Brain microvascular endothelial cell (primary cell): ENCODE results near the gene SEMA5A.

Source experiments
- DNase-seq: peaks from one replicate; pipeline ENCODE4 v3.0.0-alpha.2; 2020
- H3K27ac ChIP-seq: fragments of 250-450 bp; sonication (Bioruptor Pico); 2 replicates; pipeline ENCODE4 v1.5.1; 2020; ENCODE audit warnings: mild to moderate bottlenecking, moderate library complexity
- H3K27me3 ChIP-seq: fragments of 250-450 bp; sonication (Bioruptor Pico); replicated peaks from 2 replicates; pipeline ENCODE4 v1.5.1; 2020; ENCODE audit warnings: mild to moderate bottlenecking
- H3K36me3 ChIP-seq: fragments of 250-450 bp; sonication (Bioruptor Pico); replicated peaks from 2 replicates; pipeline ENCODE4 v1.5.1; 2020; ENCODE audit warnings: mild to moderate bottlenecking
- H3K4me3 ChIP-seq: 2 replicates; pipeline ENCODE4 v1.5.1; 2011; ENCODE audit warnings: low read depth, mild to moderate bottlenecking, control low read depth, low read length, moderate library complexity
- in situ Hi-C: cut with HindIII; loops from 2 replicates; pipeline ENCODE4 v1.10.0; 2017; ENCODE audit warnings: low sequenced_read_pairs, low pct_ligation_motif_present
- TF ChIP-seq, protein P1 (sequence below): IDR thresholded peaks from 2 replicates; pipeline ENCODE4 v1.5.1; 2011; ENCODE audit warnings: low read depth, mild to moderate bottlenecking, moderate library complexity, low read length, control low read depth, inconsistent platforms; ENCODE audit errors: missing control alignments

SEMA5A gene

DNA sequence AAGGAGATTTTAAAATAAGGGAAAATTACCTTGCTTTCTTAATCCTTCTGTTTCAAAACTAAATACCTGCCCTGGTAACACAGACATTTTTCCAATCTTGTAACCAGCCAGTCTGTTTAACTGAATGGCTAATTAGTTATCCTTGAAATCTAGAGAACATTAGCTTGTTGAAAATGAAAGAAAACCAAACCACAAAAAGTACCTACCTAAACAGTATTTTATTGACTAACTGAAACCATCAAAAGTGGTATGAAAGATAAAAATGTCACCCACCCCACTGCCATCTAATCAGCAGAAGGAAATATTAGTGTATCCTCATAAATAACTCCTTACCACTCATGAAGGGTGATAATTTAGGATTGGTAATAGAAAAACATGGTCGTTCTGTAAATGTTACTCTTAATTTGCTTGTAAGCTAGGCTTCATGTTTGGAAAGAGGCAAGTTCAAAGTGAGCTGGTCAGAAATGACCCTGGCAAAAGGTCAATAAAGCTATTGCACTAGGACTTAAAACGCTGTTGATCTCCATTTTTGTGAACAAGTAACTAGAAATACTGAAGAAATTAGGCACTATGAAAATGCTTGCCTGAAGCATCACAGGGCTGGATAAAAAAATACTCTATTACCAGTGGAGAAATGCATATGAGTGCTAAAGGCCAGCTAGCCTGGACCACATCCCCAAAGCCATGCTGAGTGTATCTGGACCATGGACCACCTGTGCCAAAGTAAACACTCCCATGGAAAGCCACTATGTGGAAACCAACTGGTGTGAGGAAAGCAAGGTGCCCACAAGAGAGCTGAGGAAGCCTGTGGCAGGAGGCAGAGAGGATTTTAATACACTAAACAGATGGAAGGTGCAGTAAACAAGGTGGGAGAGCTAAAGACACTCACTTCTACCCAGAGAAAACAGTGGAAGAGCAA, 8.4 kb downstream of the SEMA5A start:
- Histone ChIP-seq H3K27ac (no peak overlapping the region), H3K27me3 (no peaks in the 10 kb centered on the region), H3K4me3 (no peak overlapping the region), H3K36me3 (no peaks in the 10 kb centered on the region)
- TF ChIP-seq, protein P1, sequence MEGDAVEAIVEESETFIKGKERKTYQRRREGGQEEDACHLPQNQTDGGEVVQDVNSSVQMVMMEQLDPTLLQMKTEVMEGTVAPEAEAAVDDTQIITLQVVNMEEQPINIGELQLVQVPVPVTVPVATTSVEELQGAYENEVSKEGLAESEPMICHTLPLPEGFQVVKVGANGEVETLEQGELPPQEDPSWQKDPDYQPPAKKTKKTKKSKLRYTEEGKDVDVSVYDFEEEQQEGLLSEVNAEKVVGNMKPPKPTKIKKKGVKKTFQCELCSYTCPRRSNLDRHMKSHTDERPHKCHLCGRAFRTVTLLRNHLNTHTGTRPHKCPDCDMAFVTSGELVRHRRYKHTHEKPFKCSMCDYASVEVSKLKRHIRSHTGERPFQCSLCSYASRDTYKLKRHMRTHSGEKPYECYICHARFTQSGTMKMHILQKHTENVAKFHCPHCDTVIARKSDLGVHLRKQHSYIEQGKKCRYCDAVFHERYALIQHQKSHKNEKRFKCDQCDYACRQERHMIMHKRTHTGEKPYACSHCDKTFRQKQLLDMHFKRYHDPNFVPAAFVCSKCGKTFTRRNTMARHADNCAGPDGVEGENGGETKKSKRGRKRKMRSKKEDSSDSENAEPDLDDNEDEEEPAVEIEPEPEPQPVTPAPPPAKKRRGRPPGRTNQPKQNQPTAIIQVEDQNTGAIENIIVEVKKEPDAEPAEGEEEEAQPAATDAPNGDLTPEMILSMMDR = no peak
- no peak for DNase-seq
- in situ Hi-C loops = no loop called here

DNA sequence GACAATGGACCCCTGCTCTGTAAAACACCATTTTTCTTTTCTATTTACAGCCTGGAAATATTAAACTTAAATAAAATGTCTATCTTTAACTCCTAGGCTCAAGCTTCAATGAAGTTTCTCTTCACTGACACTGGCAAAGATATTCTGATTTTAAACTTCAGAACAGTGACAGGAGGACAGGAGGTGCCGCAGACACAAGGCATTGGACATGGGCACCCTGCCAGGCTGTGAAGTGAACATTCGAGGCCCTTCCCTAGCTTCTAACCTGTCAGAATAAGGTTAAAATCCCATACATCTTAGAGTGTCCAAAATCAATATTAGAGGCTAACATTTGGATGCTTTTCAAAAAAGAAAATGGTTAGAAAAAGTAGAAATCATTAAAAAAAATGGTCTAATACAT, 9.2 kb downstream of the SEMA5A start:
- no peak for DNase-seq
- Histone ChIP-seq H3K36me3 (no peaks in the 10 kb centered on the region), H3K27ac (no peak overlapping the region), H3K27me3 (no peaks in the 10 kb centered on the region), H3K4me3 (no peak overlapping the region)
- TF ChIP-seq, protein P1 = no peak
- in situ Hi-C loops = no loop called here

DNA sequence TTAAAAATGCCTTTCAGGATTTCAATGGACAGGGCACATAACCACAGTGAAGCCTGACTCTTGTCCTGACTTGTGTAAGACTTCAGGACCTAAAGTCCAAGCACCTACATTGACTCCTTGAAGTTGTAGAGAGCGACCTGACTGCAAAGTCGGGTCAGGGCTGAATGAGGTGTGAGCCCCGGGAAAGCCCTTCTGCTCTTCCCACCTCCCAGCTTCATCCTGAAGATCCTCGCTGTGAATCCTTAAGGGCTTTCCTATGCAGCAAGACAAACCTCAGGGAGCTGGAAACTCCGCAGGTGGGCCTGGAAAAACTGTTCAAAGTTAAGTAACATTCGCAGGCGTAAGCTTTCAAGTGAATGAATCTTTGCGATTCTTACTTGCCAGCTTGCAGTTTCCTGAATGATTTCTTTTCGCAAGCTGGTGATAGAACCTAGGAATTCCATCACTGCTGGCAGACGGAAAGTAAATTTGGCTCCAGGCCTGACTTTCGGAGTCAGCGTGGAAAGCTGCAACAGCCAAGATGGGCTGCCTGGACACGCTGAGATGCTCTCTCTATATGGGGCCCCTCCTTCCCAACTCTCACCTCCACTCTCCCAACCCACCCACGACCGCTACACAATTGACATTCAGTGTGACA, 10.9 kb downstream of the SEMA5A start:
- TF ChIP-seq, protein P1 = no peak
- H3K4me3 ChIP-seq = no peak overlapping the region
- H3K27ac ChIP-seq = no peak overlapping the region
- no peak for DNase-seq
- no peaks in the 10 kb centered on the region for H3K27me3 ChIP-seq
- in situ Hi-C loops = no loop called here
- no peaks in the 10 kb centered on the region for H3K36me3 ChIP-seq

DNA sequence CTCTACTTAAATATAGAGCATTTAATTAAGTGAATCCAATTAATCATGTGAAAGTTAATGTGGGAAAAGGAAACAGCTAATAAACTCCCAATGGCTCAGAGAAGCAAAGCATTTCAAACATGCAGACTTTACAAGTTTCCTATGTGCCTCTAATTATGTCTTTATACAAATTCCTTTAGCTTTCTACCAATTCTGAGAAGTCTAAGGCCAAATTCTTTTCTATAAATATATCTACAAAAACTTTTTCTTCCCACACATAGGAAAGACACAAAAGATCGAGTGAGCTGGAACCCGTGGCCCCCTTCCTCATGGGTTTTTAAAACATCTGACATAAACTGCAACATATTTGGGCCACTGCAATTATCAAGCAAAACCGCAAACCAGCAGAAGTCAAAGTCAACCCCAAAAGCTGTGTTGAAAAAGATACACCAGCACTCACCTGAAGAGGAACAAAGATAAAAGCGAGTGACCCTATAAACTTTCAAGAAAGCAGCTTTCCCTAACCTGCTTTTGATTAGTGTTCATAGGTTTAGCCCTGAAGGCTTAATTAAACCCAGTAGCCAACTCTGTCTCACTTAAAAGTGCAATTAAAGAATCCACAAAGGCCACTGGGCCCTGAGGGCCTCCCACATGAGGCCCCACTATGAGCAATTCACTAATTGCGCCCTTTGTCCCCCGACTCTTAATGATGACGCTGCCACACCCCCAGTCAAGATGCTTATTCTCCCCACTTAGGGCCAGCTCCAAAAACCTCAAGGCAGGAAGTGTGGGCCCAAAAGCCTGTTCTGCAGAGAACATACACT, 12.1 kb downstream of the SEMA5A start:
- Histone ChIP-seq H3K36me3 (no peaks in the 10 kb centered on the region), H3K27me3 (no peaks in the 10 kb centered on the region), H3K4me3 (no peak overlapping the region), H3K27ac (peak overlapping the region; percentile 23)
- in situ Hi-C loops = no loop called here
- TF ChIP-seq, protein P1 = no peak
- no peak for DNase-seq

DNA sequence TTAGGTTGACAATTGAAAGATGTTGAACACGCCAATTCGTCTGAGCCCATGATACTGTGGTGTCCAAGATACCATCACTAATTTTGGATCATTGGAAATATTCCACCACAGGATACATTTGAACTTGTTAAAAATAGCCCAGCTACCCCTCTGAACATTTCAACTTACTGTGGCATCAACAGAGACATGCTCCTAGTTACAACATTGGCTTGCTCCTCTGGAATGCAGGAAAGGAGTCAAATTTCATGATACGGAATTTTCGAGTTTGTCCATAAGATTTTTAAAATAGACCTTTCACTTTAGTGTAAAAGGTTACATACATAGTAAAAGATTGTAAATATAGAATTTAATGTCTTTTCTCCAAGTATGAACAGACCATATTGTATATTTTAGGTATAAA, 12.8 kb downstream of the SEMA5A start:
- no peak overlapping the region for H3K4me3 ChIP-seq
- in situ Hi-C loops = no loop called here
- TF ChIP-seq, protein P1 = no peak
- no peaks in the 10 kb centered on the region for H3K36me3 ChIP-seq
- DNase-seq = no peak
- H3K27ac ChIP-seq = no peak overlapping the region
- no peaks in the 10 kb centered on the region for H3K27me3 ChIP-seq
